ENCODE measurements around the gene ZNF629. TPM values are rescaled to one million over a fixed set of nuclear protein-coding genes. Genes with fewer than 3 reads are reported as not detected.

Gene ZNF629
- total and polyA plus RNA-seq, 10 donors, result 1.3 to 13.9 (median 10.3) TPM

DNA sequence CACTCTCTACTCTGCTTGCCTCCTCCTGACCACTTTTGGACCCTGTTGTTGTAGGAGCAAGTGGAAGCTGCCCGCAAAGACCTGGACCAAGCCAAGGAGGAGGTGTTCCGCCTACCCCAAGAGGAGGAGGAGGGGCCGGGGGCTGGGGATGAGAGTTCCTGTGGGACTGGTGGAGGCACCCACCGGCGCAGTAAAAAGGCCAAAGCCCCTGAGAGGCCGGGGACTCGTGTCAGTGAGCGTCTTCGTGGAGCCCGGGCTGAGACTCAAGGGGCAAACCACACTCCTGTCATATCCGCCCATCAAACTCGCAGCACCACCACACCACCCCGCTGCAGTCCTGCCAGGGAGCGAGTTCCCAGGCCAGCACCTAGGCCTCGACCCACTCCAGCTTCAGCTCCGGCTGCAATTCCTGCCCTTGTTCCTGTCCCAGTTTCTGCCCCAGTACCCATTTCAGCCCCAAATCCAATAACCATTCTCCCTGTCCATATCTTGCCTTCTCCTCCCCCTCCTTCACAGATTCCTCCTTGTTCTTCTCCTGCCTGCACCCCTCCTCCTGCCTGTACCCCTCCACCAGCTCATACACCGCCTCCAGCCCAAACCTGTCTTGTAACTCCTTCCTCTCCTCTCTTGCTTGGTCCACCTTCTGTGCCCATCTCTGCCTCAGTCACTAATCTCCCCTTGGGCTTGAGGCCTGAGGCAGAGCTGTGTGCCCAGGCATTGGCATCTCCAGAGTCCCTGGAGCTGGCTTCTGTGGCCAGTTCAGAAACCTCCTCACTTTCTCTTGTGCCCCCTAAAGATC lies 49.8 kb downstream of the ZNF629 start:
- H3K36me3 ChIP-seq, result peaks cover 15 to 100% (median 72%) of the 10 kb centered on the region in 6 donors

DNA sequence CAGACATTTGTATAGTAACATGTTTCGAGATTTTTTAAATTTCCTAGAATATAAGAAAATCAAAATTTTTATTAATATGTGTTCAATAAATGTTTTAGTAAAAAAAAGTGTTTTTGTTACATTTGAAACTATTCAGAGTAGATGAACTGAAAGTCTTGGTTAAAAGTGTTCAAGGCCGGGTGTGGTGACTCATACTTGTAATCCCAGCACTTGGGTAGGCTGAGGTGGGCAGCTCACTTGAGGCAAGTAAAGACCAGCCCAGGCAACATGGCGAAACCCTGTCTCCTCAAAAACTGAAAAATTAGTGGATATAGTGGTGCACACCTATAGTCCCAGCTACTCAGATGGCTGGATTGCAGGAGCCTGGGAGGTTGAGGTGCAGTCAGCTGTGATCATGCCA lies 55.6 kb downstream of the ZNF629 start:
- Histone ChIP-seq H3K9me3 (no peaks in the 10 kb centered on the region), H3K36me3 (peaks cover 17 to 100% (median 82%) of the 10 kb centered on the region in 6 donors), H3K27me3 (replicated peaks in 1 of 7) (no peaks in the 10 kb centered on the region), H3K4me1 (peaks cover 0 to 15% (median 3%) of the 10 kb centered on the region in 6 donors), H3K27ac (no peak overlapping the region), H3K4me3 (no peak overlapping the region)
- no peak for DNase-seq
- 89 to 98% (median 90%) methylated on average over 3 of the region's 3 CpGs for WGBS, 5 donors
- intact Hi-C loops (cut with DNase I; ENCODE audit: low total_unique reads), result no loop called here
- no peak for TF ChIP-seq POLR2A (IDR thresholded peaks at IDR 0.05)
- TF ChIP-seq CTCF (IDR thresholded peaks at IDR 0.05 in 8 of 11, conservative IDR thresholded peaks at IDR 0.05 in 3 of 11), result no peak
- no peak for TF ChIP-seq POLR2AphosphoS5 (IDR thresholded peaks at IDR 0.05)

More for the DNA sequence above, 49.8 kb downstream of the ZNF629 start:
- Histone ChIP-seq H3K9me3 (no peaks in the 10 kb centered on the region), H3K4me1 (peaks cover 0 to 28% (median 17%) of the 10 kb centered on the region in 6 donors), H3K27ac (peak overlapping the region in 1 of 8 donors; percentile 5), H3K4me3 (no peak overlapping the region), H3K27me3 (replicated peaks in 1 of 7) (no peaks in the 10 kb centered on the region)
- TF ChIP-seq CTCF (IDR thresholded peaks at IDR 0.05 in 8 of 11, conservative IDR thresholded peaks at IDR 0.05 in 3 of 11) (no peak), POLR2AphosphoS5 (IDR thresholded peaks at IDR 0.05) (peak in 1 of 3 donors; percentile 36), POLR2A (IDR thresholded peaks at IDR 0.05) (no peak)
- WGBS, 5 donors, result 90 to 96% (median 92%) methylated on average over 13 to 17 of the region's 17 CpGs
- peak; percentile 74 for DNase-seq
- intact Hi-C loops (cut with DNase I; ENCODE audit: low total_unique reads), result no loop called here

DNA sequence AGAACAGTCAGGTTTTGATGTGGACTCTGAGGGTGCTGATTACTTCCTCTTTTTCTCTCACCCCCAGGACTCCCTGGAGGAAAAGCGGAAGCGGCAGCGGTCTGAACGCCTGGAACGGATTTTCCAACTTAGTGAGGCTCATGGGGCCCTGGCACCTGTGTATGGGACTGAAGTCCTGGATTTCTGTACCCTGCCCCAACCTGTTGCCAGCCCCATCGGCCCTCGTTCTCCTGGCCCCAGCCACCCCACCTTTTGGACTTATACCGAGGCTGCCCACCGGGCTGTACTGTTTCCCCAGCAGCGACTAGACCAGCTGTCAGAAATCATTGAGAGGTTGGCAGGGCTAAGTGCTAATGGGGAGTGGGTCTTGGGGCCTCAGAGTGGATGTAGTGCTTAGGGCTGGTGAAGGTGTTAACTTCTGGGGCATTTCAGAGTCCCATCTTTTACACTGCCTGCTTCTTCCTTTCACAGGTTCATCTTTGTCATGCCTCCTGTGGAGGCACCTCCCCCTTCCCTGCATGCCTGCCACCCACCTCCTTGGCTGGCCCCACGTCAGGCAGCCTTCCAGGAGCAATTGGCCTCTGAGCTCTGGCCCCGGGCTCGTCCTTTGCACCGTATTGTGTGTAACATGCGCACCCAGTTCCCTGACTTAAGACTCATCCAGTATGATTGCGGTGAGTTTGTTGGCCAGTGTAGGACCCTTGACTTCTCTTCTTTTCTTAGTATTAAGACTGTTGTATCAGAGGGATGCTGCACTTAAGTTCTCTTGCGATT lies 57.9 kb downstream of the ZNF629 start:
- intact Hi-C loops (cut with DNase I; ENCODE audit: low total_unique reads), result loop anchor here (10.0 kb wide), 1 partner anchor 46 kb away; no protein-coding TSS in a partner anchor
- no peak overlapping the region for H3K4me3 ChIP-seq
- H3K27ac ChIP-seq, result peak overlapping the region in 2 of 8 donors; percentile 10 to 49
- no peak for TF ChIP-seq CTCF (IDR thresholded peaks at IDR 0.05 in 8 of 11, conservative IDR thresholded peaks at IDR 0.05 in 3 of 11)
- TF ChIP-seq POLR2AphosphoS5 (IDR thresholded peaks at IDR 0.05), result peak in 2 of 3 donors; percentile 42 to 66
- no peaks in the 10 kb centered on the region for H3K9me3 ChIP-seq
- peak; percentile 75 for DNase-seq
- H3K36me3 ChIP-seq, result peaks cover 14 to 100% (median 81%) of the 10 kb centered on the region in 6 donors
- no peaks in the 10 kb centered on the region for H3K27me3 ChIP-seq (replicated peaks in 1 of 7)
- H3K4me1 ChIP-seq, result peaks cover 3 to 34% (median 19%) of the 10 kb centered on the region in 6 donors
- WGBS, 5 donors, result 76 to 86% (median 84%) methylated on average over 15 to 17 of the region's 17 CpGs

Small RNA genes within 50 kb of the gene (small RNA-seq; reads per million reads assigned to genes)
- gene RF00017, result 0 reads per million in 4 donors

Other genes with a start within 250 kb of the ZNF629 start
- gene ZNF764, start 228.8 kb downstream of the ZNF629 start, total RNA-seq, result 10 to 100 TPM; 11.6 to 18.6 (median 13.5) TPM
- 1 to 10 TPM; 3.4 to 7.4 (median 4.1) TPM for gene ZNF764, start 228.8 kb downstream of the ZNF629 start, polyA plus RNA-seq
- 10 to 100 TPM; 10.7 to 26.3 (median 19.7) TPM for gene ZNF688, start 215.5 kb downstream of the ZNF629 start, total RNA-seq
- 10 to 100 TPM; 27.5 to 43.5 (median 40.8) TPM for gene ZNF688, start 215.5 kb downstream of the ZNF629 start, polyA plus RNA-seq
- 10 to 100 TPM; 16.5 to 22.1 (median 18.6) TPM for gene ZNF785, start 201.5 kb downstream of the ZNF629 start, total RNA-seq
- 1 to 10 TPM; 3.1 to 7.1 (median 3.5) TPM for gene ZNF785, start 201.5 kb downstream of the ZNF629 start, polyA plus RNA-seq
- 10 to 100 TPM in 5 of 7 donors, 1 to 10 TPM in 2; 6.3 to 14.6 (median 11.4) TPM for gene ZNF689, start 176.8 kb downstream of the ZNF629 start, total RNA-seq
- gene ZNF689, start 176.8 kb downstream of the ZNF629 start, polyA plus RNA-seq, result 1 to 10 TPM; 3.5 to 5.0 (median 3.7) TPM
- 10 to 100 TPM; 51.2 to 77.8 (median 61.8) TPM for gene PRR14, start 136.2 kb downstream of the ZNF629 start, total RNA-seq
- 100 to 1,000 TPM in 2 of 3 donors, 10 to 100 TPM in 1; 68.4 to 178 (median 148) TPM for gene PRR14, start 136.2 kb downstream of the ZNF629 start, polyA plus RNA-seq
- gene FBRS, start 128.8 kb downstream of the ZNF629 start, total RNA-seq, result 100 to 1,000 TPM in 4 of 7 donors, 10 to 100 TPM in 3; 47.5 to 118 (median 102) TPM
- 10 to 100 TPM; 25.8 to 62.7 (median 43.7) TPM for gene FBRS, start 128.8 kb downstream of the ZNF629 start, polyA plus RNA-seq
- gene SRCAP, start 88.0 kb downstream of the ZNF629 start, total RNA-seq, result 10 to 100 TPM; 52.8 to 85.7 (median 72.7) TPM
- 10 to 100 TPM in 1 of 3 donors, 1 to 10 TPM in 2; 1.2 to 19.0 (median 1.4) TPM for gene SRCAP, start 88.0 kb downstream of the ZNF629 start, polyA plus RNA-seq
- gene PHKG2, start 38.8 kb downstream of the ZNF629 start, total RNA-seq, result 10 to 100 TPM; 28.5 to 36.7 (median 34.0) TPM
- gene PHKG2, start 38.8 kb downstream of the ZNF629 start, polyA plus RNA-seq, result 10 to 100 TPM; 30.3 to 51.6 (median 42.8) TPM
- gene CFAP119, start 25.1 kb downstream of the ZNF629 start, total RNA-seq, result 1 to 10 TPM; 3.1 to 7.2 (median 4.1) TPM
- gene CFAP119, start 25.1 kb downstream of the ZNF629 start, polyA plus RNA-seq, result 10 to 100 TPM in 1 of 3 donors, 1 to 10 TPM in 2; 8.2 to 15.5 (median 8.3) TPM
- 100 to 1,000 TPM in 2 of 7 donors, 10 to 100 TPM in 5; 65.9 to 111 (median 88.8) TPM for gene RNF40, start 24.9 kb downstream of the ZNF629 start, total RNA-seq
- 10 to 100 TPM; 38.1 to 63.9 (median 50.0) TPM for gene RNF40, start 24.9 kb downstream of the ZNF629 start, polyA plus RNA-seq
- 10 to 100 TPM; 15.5 to 24.3 (median 21.6) TPM for gene BCL7C, start 106.9 kb upstream of the ZNF629 start, total RNA-seq
- 10 to 100 TPM; 35.6 to 38.7 (median 37.8) TPM for gene BCL7C, start 106.9 kb upstream of the ZNF629 start, polyA plus RNA-seq
- gene CTF1, start 109.4 kb upstream of the ZNF629 start, total RNA-seq, result 1 to 10 TPM in 5 of 7 donors, under 1 TPM in 1, not detected in 1; 0.68 to 3.3 (median 1.4) TPM
- 1 to 10 TPM in 2 of 3 donors, under 1 TPM in 1; 0.61 to 1.3 (median 1.1) TPM for gene CTF1, start 109.4 kb upstream of the ZNF629 start, polyA plus RNA-seq
- gene FBXL19, start 136.4 kb upstream of the ZNF629 start, total RNA-seq, result 10 to 100 TPM; 12.4 to 21.0 (median 17.8) TPM
- 10 to 100 TPM in 1 of 3 donors, 1 to 10 TPM in 2; 4.3 to 24.7 (median 5.5) TPM for gene FBXL19, start 136.4 kb upstream of the ZNF629 start, polyA plus RNA-seq
- 10 to 100 TPM; 20.7 to 44.8 (median 29.8) TPM for gene ORAI3, start 161.9 kb upstream of the ZNF629 start, total RNA-seq
- gene ORAI3, start 161.9 kb upstream of the ZNF629 start, polyA plus RNA-seq, result 10 to 100 TPM; 22.2 to 26.2 (median 22.5) TPM
- 10 to 100 TPM; 10.1 to 24.9 (median 19.8) TPM for gene SETD1A, start 170.5 kb upstream of the ZNF629 start, total RNA-seq
- gene SETD1A, start 170.5 kb upstream of the ZNF629 start, polyA plus RNA-seq, result 10 to 100 TPM in 1 of 3 donors, 1 to 10 TPM in 2; 4.8 to 15.0 (median 8.8) TPM
- 10 to 100 TPM; 11.0 to 24.5 (median 18.6) TPM for gene HSD3B7, start 198.0 kb upstream of the ZNF629 start, total RNA-seq
- gene HSD3B7, start 198.0 kb upstream of the ZNF629 start, polyA plus RNA-seq, result 10 to 100 TPM in 1 of 3 donors, 1 to 10 TPM in 2; 5.3 to 19.4 (median 6.7) TPM
- gene STX1B, start 223.4 kb upstream of the ZNF629 start, total RNA-seq, result 1 to 10 TPM in 5 of 7 donors, under 1 TPM in 2; 0.46 to 4.2 (median 1.8) TPM
- 1 to 10 TPM in 1 of 3 donors, under 1 TPM in 2; 0.29 to 1.2 (median 0.43) TPM for gene STX1B, start 223.4 kb upstream of the ZNF629 start, polyA plus RNA-seq
- 100 to 1,000 TPM in 2 of 7 donors, 10 to 100 TPM in 5; 54.0 to 118 (median 75.7) TPM for gene STX4, start 246.4 kb upstream of the ZNF629 start, total RNA-seq
- 100 to 1,000 TPM in 2 of 3 donors, 10 to 100 TPM in 1; 55.3 to 135 (median 131) TPM for gene STX4, start 246.4 kb upstream of the ZNF629 start, polyA plus RNA-seq